GM21717 (cell line): ENCODE measurements around the gene CEP170B.
"Not testable (repeated sequence)": the region's sequence is repeated elsewhere in the genome, so short reads cannot be mapped to it uniquely, and the experiment has no call there.

Source experiments
- ATAC-seq: cut with Tn5 transposase; IDR thresholded peaks from one replicate; pipeline ENCODE4 v1.9.1; 2021; ENCODE audit warnings: mild to moderate bottlenecking, moderate library complexity; ENCODE audit not compliant: unreplicated experiment

CEP170B gene

DNA sequence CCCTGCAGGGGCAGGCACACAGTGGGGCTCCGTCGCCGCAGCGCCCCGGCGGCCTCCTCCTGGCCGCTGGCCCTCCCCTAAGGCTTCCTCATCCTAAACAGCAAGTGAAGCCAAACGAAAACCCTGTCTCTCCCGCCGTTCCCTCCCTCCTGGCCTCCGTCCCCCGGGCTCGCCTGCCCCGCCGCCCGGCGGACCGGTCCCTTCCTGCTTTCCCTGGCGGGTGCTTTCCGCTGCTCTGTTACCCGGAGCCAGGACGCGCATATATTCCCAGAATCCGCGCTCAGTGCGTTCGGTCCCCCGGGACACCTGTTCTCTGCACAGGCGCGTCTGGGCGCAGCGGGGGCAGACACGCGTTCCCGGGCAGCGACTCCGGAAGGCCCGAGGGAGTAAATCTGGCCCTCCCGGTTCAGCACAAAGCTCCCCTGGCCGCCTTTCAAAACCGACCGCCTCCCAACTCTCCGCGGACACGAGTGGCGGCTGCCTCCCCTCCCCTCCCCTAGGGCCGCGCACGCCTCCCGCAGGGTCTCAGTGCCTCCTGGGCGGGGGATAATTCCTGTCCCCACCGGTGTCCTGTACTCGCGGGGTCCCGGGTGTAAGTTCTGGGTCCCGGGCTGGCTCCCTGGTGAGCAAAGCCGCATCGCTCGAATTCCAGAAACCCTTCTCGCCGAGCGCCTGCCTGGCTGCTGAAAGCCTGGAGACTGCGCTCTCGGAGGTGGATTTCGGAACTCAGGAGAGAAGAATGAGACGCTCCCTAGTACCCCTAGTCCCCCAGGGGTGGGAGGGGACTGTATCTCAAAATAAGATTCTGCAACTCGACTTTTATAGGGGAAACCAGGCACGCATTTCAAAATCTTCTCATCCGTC, 21.4 kb upstream of the CEP170B start:
- no peak for ATAC-seq

DNA sequence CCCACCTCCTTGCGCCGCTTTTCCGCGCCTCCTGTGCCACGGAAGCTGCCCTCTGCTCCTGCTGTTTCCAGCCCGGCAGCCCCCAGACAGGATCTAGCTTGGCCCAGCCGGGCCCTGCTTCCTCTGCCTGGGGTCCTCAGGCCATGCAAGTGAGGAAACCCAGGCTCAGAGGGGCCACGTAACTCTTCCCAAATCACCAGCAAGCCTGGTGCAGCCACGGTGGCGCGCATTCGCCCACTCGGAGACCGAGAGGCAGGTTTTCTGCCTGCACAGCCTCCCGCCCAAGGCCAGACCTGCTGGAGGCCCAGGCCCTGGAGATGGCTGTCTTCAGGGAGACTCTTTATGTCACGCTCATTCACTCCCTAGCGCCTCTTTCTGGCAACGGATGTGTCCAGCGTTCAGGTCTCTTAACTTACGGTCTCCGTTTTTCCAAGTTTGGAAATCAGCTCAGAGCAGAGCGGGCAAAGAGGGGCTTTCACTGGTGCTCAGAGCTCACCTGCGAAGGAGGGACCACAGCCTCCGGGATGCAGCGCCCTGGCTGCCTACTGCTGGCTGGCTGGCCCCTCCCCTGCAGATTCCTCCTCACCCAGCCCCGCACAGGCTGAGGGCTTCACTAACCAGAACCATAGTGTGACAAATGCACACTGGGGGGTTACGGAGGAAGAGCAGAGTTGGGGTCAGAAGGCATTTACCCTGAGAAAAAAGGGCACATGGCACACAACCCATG, 20.6 kb upstream of the CEP170B start:
- no peak for ATAC-seq

DNA sequence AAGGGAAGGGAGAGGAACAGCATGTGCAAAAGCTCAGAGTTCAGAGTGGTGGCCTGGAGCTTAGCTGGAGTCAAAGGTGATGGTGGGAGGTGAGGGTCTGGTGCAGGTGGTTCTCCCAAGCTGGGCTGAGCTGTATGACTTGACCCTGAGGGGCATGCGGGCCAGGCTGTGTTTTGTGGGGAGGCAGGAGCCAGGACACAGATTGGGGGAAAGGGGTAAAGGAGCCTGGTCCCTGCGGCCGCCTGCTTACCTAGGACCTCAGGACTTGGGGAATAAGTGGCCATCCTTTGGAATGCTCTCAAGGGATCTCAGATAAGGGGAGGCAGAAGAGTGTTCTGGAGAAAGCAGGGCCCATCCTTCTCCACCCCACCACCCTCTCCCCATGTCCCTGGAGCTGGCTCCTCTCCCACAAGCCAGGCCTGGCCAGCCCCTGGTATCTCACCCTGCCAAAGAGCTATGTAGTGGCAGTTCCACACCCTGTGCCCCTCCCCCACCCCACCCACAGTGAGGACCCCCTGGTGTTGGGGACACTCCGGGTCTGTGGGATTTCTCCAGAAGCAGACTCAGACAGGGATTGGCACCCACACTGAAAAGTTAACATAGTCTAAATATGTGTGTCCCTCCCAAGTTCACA, 19.9 kb upstream of the CEP170B start:
- no peak for ATAC-seq

DNA sequence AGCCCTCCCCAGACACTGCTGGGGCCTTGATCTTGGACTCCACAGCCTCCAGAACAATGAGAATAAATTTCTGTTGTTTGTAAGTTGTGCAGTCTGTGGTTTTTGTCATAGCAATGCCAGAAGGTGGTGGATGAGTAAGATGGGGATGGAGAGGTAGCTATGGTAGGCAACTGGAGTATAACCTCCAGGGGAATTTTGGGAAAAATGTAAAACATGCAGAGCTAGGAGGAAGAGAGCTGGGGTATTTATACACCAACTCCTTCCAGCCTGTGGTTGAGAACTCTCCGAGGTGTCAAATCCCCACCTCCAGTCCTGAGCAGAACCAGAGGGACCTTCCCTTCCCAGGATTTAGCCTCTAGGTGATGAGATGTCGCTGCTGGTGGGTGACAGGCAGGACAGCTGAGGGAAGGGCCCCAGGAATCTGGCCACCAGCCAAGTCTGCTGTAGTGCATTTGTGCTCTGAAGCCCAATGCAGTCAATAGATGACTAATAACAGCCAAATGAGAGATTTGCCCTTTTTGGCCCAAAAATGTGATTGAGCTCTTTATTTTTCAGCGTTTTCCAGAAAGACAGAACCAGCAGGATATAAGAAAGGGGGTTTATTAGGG, 19.1 kb upstream of the CEP170B start:
- ATAC-seq = no peak

DNA sequence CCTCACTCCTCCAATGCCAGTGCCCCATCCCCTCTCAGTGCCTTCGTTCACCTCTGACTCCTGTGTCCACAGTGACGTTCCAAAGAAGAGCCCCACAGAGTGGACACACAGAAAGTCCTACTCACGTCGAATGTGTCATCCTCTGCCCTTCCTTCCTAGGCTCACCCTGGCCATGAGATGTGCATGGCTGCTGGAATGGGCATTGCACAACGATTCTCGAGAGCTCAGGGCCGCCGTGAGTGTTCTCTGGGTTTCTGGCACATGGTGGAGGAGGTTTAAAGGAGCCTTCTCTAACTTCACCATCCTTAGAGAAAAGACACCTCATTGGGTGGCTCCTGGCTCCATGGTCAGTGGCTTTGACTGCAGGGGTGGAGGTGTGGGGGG, 12.8 kb upstream of the CEP170B start:
- ATAC-seq = no peak

DNA sequence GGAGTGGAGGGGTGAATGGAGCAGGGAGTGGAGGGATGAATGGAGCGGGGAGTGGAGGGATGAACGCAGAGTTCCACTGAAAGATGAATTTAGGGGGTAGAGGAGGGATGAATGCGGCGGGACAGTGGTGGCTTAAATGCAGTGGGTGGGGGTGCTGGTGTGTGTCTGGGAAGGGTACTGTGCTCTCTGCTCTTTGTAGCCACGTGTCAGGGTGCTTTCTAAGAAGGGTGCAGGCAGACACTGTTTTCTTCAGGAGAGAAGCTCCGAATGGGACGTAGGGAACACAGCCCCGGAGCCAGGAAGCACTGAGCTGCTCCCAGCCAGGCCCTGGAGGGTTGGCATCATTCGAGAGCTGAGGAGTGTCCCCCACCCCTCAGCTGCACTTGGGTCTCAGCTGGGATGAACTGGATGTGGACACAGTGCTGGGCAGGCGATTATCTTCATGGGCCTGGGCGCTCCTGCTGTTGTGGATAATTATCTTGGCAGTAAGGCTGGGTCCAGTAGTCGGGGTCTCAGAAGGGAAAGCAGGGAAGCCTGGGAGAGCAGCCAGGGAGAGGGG, 9.5 kb upstream of the CEP170B start:
- no peak for ATAC-seq

DNA sequence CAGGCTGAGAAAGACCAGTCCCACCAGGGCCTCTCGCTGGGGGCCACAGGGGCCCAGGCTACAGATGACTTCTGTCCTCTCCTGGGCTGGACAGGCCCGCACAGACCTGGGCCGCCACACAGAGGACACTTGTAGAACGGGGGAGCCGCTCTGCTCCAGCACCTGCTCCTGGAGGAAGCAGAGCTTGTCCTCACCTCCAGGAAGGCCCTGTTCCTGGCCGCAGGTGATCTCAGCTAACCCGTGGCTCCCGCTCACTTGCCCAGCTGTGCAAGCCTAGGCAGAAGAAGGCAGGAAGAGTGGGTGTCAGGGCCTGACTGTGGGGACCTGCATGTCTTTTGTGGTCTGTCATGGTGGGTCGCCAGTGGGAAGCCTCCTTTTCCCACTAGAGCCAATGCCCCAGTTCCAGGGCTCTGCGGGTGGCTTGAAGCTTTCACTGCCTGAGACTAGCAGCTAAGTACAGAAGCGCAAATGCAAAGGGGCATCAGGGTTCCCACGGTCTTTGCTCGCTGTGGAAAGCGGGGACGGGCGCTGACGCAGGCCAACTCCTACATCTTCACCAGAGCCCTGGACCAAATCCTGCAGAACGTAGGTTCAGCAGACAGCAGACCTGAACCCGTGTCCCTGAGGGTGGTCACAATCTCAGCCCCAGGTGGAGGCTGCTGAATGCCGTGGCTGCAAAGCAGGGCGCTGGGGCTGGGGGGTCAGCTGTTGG, 8.8 kb upstream of the CEP170B start:
- ATAC-seq = no peak

DNA sequence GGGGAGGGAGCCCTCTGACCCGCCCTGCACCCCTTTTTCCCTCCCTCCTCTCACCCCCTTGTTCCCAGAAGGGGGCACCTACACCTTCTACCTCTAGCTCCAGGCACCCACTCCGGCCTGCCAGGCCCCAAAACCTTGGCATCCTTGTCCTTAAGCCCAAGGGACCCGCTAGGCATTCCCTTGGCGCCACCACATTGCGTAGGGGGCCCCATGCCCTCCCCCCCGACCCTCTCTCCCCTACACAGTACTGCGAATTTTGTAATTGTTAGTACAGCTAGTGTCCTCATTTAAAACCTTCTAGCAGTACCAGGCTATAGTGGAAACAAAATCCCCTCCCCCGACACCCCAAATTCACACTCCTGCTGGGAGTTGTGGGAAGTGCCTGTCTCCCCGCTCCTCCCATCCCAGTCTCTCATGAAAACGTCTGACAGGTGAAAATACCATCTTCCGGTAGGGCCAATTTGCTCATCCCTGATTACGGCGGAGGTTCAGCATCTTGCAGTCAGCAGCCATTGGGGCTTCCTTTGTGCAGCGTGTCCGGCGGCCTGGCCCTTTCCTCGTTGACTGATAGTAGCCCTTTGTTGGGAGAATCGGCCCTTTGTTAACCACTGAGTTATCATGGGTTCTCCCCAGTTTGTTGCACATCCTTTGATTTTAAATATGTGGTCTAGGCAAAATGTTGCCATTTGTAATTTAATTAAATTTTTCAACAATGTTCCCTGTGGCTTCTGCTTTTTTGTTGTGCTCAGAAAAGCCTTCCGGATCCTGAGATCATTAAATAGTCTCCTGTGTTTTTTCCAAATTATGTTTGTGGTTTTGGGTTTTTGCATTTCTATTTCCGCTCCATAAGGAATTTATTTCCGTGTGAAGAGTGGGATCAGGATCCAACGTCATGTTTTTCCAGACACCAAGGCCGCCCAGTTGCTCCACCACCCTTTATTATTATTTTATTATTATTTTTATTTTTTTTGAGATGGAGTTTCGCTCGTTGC, 7.9 kb upstream of the CEP170B start:
- no peak for ATAC-seq

DNA sequence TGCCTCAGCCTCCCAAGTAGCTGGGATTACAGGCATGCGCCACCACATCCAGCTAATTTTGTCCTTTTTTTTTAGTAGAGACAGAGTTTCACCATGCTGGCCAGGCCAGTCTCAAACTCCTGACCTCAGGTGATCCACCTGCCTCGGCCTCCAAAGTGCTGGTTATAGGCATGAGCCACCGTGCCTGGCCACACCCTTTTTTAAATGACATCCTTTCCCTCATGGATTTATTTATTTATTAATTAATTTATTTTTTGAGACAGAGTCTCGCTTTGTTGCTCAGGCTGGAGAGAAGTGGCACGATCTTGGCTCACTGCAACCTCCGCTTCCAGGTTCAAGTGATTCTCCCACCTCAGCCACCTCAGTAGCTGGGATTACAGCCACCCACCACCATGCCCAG, 7.1 kb upstream of the CEP170B start:
- ATAC-seq = not testable (repeated sequence)

DNA sequence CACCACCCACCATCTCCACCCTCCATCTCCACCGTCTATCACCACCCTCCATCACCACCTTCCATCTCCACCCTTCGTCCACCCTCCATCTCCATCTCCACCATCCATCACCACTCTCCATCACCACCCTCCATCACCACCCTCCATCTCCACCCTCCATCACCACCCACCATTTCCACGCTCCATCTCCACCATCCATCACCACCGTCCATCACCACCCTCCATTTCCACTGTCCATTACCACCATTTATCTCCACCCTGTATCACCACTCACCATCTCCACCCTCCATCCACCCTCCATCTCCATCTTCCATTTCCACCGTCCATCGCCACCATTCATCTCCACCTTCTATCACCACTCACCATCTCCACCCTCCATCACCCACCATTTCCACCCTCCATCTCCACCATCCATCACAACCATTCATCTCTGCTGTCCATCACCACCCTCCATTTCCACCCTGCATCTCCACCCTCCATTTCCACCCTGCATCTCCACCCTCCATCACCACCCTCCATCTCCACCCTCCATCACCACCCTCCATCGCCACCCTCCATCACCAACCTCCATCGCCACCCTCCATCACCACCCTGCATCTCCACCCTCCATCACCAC, 6.1 kb upstream of the CEP170B start:
- no peak for ATAC-seq

DNA sequence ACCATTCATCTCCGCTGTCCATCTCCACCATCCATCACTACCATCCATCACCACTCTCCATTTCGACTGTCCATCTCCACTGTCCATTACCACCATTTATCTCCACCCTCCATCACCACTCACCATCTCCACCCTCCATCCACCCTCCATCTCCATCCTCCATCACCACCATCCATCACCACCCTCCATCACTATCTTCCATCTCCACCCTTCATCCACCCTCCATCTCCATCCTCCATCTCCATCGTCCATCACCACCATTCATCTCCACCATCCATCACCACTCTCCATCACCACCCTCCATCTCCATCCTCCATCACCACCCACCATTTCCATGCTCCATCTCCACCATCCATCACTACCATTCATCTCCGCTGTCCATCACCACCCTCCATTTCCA, 5.2 kb upstream of the CEP170B start:
- ATAC-seq = no peak

DNA sequence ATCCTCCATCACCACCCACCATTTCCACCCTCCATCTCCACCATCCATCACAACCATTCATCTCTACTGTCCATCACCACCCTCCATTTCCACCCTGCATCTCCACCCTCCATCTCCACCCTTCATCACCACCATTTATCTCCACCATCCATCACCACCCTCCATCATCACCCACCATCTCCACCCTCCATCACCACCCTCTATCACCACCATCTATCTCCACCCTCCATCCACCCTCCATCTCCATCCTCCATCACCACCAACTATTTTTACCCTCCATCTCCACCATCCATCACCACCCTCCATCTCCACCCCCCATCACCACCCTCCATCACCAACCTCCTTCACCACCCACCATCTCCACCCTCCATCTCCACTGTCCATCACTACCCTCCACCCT, 4.7 kb upstream of the CEP170B start:
- no peak for ATAC-seq

DNA sequence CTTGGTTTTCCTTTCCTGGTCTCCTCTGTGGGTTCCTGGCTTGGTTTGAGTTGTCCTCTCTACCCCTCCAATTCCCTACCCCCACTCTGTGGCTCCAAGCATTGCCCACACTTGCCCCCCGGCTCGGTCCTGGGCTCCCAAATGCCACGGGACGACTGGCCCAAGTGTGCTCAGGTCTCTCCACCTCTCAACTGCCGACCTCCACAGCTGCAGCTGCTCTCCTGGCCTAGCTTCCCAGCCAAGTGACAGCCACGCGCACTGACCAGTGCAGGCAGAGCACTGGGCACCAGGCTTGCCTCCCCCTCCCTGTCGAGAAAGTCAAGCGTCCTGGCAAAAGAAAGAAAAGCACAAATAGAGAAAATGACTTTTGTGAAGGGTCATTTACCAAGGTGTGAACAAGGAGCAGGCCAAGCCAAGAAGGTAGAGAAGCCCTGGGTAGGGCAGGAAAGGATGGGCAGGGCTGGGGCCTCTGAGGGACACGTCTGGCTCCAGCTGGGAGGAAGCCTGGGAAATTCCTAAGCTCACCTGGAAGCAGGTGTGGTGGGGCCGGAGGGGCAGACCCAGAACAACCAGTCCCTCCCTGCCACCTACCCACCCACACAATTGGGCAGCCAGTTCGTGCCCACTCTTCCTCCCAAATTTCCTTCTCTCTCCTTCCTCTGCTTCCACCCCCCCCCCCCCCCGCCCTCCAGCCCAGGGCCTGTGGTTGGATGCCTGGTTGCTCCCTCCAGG, 1.8 kb upstream of the CEP170B start:
- ATAC-seq = no peak

DNA sequence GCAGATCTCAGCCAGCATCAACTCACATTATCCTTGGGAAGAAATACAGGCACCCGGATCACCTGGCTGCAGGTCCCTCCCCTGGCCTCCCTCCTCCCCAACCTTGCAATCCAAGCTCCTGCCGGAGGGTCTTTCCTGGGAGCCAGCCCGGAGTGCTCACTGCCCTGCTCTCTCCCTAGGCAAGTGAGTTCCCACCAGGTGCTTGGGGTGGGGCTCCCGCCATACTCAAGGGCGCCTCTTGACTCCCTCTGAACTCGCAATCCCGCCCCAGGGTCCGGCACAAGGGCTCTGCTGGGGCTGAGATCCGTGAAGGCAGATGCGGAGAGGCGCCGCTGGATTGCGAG, 1.2 kb upstream of the CEP170B start:
- ATAC-seq = no peak

DNA sequence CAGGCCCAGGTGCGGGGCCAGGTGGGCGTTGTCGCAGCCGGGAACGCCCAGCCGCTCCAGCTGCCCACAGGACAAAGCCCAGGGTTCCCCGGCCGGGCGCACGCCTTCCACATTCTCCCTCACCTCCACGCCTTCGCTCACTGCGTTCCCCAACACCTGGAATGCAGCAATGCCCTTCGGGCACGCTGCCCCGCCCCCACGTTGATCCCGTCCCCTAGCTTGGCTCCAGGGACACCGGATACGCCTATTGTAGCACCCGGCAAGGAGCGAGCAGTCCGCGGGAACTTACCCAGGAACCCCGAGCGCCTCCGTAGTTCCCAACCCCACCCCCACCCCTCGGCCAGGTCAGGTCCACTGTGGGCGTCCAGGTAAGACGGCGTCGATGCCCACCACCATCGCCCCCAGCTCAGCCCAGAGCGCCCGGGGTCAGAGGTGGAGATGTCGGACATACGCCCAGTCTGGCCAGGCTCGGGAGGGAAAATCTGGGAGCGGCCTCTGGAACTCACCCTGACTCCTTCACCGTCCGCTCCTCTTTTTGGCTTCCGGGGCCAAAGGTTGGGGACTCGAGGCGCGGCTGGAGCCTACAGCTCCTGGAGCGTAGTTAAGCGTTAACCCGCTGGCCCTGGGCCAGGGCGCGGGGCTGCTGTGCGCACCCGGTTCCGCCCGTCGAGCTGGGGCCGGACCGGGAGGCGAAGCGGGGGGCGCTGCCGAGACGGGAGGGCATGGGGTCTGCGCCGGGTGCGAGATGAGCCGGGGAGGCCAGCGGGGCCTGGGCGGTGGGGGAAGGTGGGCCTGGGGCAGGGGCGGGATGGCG, 594 bp upstream of the CEP170B start:
- no peak for ATAC-seq

DNA sequence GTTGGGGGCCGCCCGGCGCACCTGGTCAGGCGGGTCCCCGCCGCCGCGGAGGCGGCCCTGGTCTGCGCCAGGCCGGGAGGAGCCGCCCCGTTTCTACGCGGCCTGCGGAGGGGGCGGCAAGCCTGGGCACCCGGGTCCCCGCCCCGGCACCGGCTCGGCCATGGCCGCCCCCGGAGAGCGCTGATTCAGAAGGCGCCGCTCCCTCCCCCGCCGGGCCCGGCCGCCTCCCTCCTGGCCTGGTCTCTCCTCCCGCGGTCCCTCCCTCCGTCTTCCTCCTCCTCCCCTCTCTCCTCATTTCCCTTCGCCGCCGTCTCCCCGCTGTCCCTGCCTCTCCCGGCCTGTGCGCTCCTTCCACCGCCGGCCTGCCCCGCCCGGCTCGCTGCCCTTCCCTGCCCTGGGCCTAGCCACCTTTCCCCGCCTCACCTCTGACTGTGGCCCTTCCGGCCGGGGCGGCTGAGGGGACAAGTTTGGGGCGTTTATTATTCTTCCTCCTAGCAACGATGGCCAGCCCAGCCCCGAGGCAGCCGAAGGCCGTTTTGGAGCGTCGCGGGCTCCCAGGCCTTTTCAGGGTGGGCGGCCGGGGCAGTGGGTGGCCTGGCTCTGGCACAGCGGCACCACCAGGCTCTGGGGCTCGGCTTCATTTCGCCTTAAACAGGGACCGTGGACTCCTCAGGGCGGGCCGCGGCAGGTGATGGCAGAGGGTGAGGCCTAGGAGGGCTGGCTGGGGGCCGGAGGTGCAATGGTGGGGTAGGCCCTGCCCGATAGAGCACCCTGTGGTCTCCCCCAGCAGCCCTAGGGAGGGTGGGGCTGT, 768 bp downstream of the CEP170B start:
- no peak for ATAC-seq
